Measurements from ENCODE around the gene SLC38A7. TPM values are rescaled to one million over a fixed set of nuclear protein-coding genes. Genes with fewer than 3 reads are reported as not detected.

The SLC38A7 gene
- total RNA-seq, 1 experiment from 2014 or later: 9.8 TPM

DNA sequence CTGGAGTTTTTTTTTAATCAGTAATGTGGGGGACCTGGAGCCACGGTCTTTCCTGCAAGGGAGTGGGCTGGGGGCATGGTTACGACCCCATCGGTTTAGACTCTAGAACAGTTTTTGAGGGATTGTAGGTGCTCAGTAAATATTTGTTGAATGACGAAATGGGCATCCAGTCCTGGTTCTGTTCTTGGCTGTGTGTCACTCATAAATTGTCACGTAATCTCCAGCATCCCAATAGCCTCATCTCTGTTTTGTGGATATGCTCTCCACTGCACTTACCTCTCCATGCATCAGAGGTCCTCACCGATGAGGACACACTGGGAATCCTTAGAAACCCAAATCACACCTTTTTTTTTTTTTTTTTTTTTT, 497 bp upstream of the SLC38A7 start:
- no peaks in the 10 kb centered on the region for H3K27me3 ChIP-seq (ENCODE audit: insufficient read depth, low read length)
- intact Hi-C loops (cut with micrococcal nuclease): no loop called here
- no peaks in the 10 kb centered on the region for H3K36me3 ChIP-seq (ENCODE audit: control insufficient read depth in 1 of 2, insufficient read depth in 2 of 2, low read length in 2 of 2)
- TF ChIP-seq RAD21 (IDR thresholded peaks at IDR 0.05; ENCODE audit: low read depth) (no peak), EZH2 (IDR thresholded peaks at IDR 0.05) (no peak), ZFX (IDR thresholded peaks at IDR 0.05) (no peak), YY1 (IDR thresholded peaks at IDR 0.05; ENCODE audit: extremely low read depth, insufficient replicate concordance, low read depth, low read length) (no peak), JUND (IDR thresholded peaks at IDR 0.05) (no peak), POLR2AphosphoS5 (IDR thresholded peaks at IDR 0.05; ENCODE audit: low read depth, low read length) (no peak), TCF7L2 (IDR thresholded peaks at IDR 0.05; ENCODE audit: borderline replicate concordance, extremely low read depth, insufficient read depth, insufficient read length) (no peak), ELF1 (IDR thresholded peaks at IDR 0.05; ENCODE audit: borderline replicate concordance, low read depth) (no peak), SIN3A (IDR thresholded peaks at IDR 0.05; ENCODE audit: low read depth) (no peak), CEBPB (IDR thresholded peaks at IDR 0.05; ENCODE audit: low read depth) (no peak), ZNF274 (IDR thresholded peaks at IDR 0.05; ENCODE audit: low read depth, low read length) (no peak)
- TF ChIP-seq, protein P1, sequence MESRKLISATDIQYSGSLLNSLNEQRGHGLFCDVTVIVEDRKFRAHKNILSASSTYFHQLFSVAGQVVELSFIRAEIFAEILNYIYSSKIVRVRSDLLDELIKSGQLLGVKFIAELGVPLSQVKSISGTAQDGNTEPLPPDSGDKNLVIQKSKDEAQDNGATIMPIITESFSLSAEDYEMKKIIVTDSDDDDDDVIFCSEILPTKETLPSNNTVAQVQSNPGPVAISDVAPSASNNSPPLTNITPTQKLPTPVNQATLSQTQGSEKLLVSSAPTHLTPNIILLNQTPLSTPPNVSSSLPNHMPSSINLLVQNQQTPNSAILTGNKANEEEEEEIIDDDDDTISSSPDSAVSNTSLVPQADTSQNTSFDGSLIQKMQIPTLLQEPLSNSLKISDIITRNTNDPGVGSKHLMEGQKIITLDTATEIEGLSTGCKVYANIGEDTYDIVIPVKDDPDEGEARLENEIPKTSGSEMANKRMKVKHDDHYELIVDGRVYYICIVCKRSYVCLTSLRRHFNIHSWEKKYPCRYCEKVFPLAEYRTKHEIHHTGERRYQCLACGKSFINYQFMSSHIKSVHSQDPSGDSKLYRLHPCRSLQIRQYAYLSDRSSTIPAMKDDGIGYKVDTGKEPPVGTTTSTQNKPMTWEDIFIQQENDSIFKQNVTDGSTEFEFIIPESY (IDR thresholded peaks at IDR 0.05; ENCODE audit: extremely low read depth, insufficient replicate concordance, low read length): no peak
- TF ChIP-seq, protein P2, sequence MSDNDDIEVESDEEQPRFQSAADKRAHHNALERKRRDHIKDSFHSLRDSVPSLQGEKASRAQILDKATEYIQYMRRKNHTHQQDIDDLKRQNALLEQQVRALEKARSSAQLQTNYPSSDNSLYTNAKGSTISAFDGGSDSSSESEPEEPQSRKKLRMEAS (IDR thresholded peaks at IDR 0.05): no peak
- TF ChIP-seq, protein P3, sequence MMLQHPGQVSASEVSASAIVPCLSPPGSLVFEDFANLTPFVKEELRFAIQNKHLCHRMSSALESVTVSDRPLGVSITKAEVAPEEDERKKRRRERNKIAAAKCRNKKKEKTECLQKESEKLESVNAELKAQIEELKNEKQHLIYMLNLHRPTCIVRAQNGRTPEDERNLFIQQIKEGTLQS (IDR thresholded peaks at IDR 0.05): no peak
- DNase-seq (ENCODE audit: low read depth, low spot score) (no peak), ATAC-seq (no peak)
- RAD21 ChIA-PET (ENCODE audit: low non-redundant PET in 1 of 2, low total read pairs in 2 of 2, uncharacterized antibody in 2 of 2, unreplicated experiment in 2 of 2): interaction anchor here (0.8 to 1.4 kb wide), 2 partner anchors 24 to 71 kb away, joined by 3 to 4 read pairs; no protein-coding TSS in a partner anchor
- H2AFZ ChIP-seq (ENCODE audit: low read depth, low read length, poor library complexity, severe bottlenecking): peak overlapping the region; percentile 66
- H3K9me3 ChIP-seq (ENCODE audit: control insufficient read depth in 1 of 2, insufficient read depth in 1 of 2, low read depth in 1 of 2, low read length in 2 of 2): no peaks in the 10 kb centered on the region
- CTCF ChIA-PET: interaction anchor here (0.7 to 1.2 kb wide), 3 partner anchors 12 to 49 kb away, joined by 3 to 4 read pairs (median 3); partner anchors contain the start of gene GOT2
- no peak overlapping the region for H3K9ac ChIP-seq (ENCODE audit: low read length)
- peak overlapping the region; percentile 95 for H3K4me2 ChIP-seq (ENCODE audit: low read length)
- no peaks in the 10 kb centered on the region for H3K9me2 ChIP-seq (ENCODE audit: insufficient read depth)
- H4K20me1 ChIP-seq (ENCODE audit: insufficient read depth): no peaks in the 10 kb centered on the region
- no peak overlapping the region; the same call in 1 of the 2 replicates for H3K27ac ChIP-seq (ENCODE audit: low read depth, low read length)
- no TSS peak for BruUV-seq (replicated peaks)
- peaks cover 0 to 13% of the 10 kb centered on the region in 2 experiments; a peak in 2 of 4 replicates for H3K4me1 ChIP-seq (ENCODE audit: control insufficient read depth in 1 of 2, insufficient read depth in 2 of 2, low read length in 2 of 2)
- peak overlapping the region in 1 of 2 experiments; percentile 81; a peak in 2 of 4 replicates for H3K4me3 ChIP-seq (replicated peaks in 1 of 2; ENCODE audit: low read depth in 1 of 2, low read length in 2 of 2)
- POLR2A ChIA-PET: interaction anchor here (0.8 kb wide), 1 partner anchor 11 kb away, joined by 3 read pairs; no protein-coding TSS in a partner anchor
- no peaks in the 10 kb centered on the region; the same call in 1 of the 2 replicates for H3K79me2 ChIP-seq (ENCODE audit: insufficient read depth, low read length)
